Measurements from ENCODE around the gene CBLB. TPM values are rescaled to one million over a fixed set of nuclear protein-coding genes. Genes with fewer than 3 reads are reported as not detected.

The CBLB gene
- 59.4 TPM for total RNA-seq

GRCh38 chr3:105868742-105869530 is at the start of gene CBLB:
Gene CBLB (minus strand): TSS chr3:105869012. CDS start chr3:105867577, 1,435 bp downstream.
- peak; percentile 98 for DNase-seq

GRCh38 chr3:105916767-105917166 is 48.0 kb upstream of the CBLB start:
- DNase-seq = no peak

- no peak for DNase-seq
Observed at GRCh38 chr3:105915524-105915923, 46.7 kb upstream of the CBLB start.

- DNase-seq = no peak
Observed at GRCh38 chr3:105913616-105914015, 44.8 kb upstream of the CBLB start.

- no peak for DNase-seq
Observed at GRCh38 chr3:105912891-105913290, 44.1 kb upstream of the CBLB start.

- no peak for DNase-seq
Observed at GRCh38 chr3:105911496-105911895, 42.7 kb upstream of the CBLB start.

GRCh38 chr3:105907777-105908176 is 39.0 kb upstream of the CBLB start:
- DNase-seq = no peak

- DNase-seq = peak; percentile 30
Observed at GRCh38 chr3:105906836-105907235, 38.0 kb upstream of the CBLB start.

- DNase-seq = no peak
Observed at GRCh38 chr3:105906345-105906744, 37.5 kb upstream of the CBLB start.

GRCh38 chr3:105905328-105905727 is 36.5 kb upstream of the CBLB start:
- DNase-seq = no peak

- no peak for DNase-seq
Observed at GRCh38 chr3:105904678-105905284, 36.0 kb upstream of the CBLB start.

GRCh38 chr3:105904251-105904650 is 35.4 kb upstream of the CBLB start:
- no peak for DNase-seq

GRCh38 chr3:105899516-105899915 is 30.7 kb upstream of the CBLB start:
- DNase-seq = no peak

- no peak for DNase-seq
Observed at GRCh38 chr3:105891101-105891500, 22.3 kb upstream of the CBLB start.

GRCh38 chr3:105888621-105889579 is 20.1 kb upstream of the CBLB start:
- no peak for DNase-seq

- DNase-seq = no peak
Observed at GRCh38 chr3:105885256-105885655, 16.4 kb upstream of the CBLB start.

GRCh38 chr3:105883798-105884377 is 15.1 kb upstream of the CBLB start:
- DNase-seq = no peak

- DNase-seq = no peak
Observed at GRCh38 chr3:105880681-105881290, 12.0 kb upstream of the CBLB start.

GRCh38 chr3:105878061-105878460 is 9.2 kb upstream of the CBLB start:
- DNase-seq = no peak

- DNase-seq = no peak
Observed at GRCh38 chr3:105877336-105877910, 8.6 kb upstream of the CBLB start.

- DNase-seq = no peak
Observed at GRCh38 chr3:105876780-105877327, 8.0 kb upstream of the CBLB start.

Measured in tongue (tissue), 2 donors.